ENCODE measurements around the gene ZC3H6.

Gene ZC3H6

GRCh38 chr2:112268547-112268946 is 6.8 kb upstream of the ZC3H6 start:
- no peaks in the 10 kb centered on the region for H3K4me1 ChIP-seq (ENCODE audit: control insufficient read depth, insufficient read depth, low read length)
- POLR2A ChIA-PET = no interaction called here
- no peak overlapping the region for H3K4me3 ChIP-seq (ENCODE audit: low read depth, low read length)
- TF ChIP-seq ZNF843 (tag by site-specific recombination; IDR thresholded peaks at IDR 0.05) = no peak
- no peak for TF ChIP-seq KLF10 (tag by site-specific recombination; IDR thresholded peaks at IDR 0.05)
- no peak for TF ChIP-seq ZNF391 (tag by site-specific recombination; IDR thresholded peaks at IDR 0.05; ENCODE audit: borderline replicate concordance, low read depth)
- TF ChIP-seq ZNF701 (tag by site-specific recombination; IDR thresholded peaks at IDR 0.05) = no peak
- TF ChIP-seq FEZF1 (tag by site-specific recombination; IDR thresholded peaks at IDR 0.05) = no peak
- TF ChIP-seq BCL11A (tag by site-specific recombination; IDR thresholded peaks at IDR 0.05; ENCODE audit: low read depth) = no peak
- TF ChIP-seq, protein P1, sequence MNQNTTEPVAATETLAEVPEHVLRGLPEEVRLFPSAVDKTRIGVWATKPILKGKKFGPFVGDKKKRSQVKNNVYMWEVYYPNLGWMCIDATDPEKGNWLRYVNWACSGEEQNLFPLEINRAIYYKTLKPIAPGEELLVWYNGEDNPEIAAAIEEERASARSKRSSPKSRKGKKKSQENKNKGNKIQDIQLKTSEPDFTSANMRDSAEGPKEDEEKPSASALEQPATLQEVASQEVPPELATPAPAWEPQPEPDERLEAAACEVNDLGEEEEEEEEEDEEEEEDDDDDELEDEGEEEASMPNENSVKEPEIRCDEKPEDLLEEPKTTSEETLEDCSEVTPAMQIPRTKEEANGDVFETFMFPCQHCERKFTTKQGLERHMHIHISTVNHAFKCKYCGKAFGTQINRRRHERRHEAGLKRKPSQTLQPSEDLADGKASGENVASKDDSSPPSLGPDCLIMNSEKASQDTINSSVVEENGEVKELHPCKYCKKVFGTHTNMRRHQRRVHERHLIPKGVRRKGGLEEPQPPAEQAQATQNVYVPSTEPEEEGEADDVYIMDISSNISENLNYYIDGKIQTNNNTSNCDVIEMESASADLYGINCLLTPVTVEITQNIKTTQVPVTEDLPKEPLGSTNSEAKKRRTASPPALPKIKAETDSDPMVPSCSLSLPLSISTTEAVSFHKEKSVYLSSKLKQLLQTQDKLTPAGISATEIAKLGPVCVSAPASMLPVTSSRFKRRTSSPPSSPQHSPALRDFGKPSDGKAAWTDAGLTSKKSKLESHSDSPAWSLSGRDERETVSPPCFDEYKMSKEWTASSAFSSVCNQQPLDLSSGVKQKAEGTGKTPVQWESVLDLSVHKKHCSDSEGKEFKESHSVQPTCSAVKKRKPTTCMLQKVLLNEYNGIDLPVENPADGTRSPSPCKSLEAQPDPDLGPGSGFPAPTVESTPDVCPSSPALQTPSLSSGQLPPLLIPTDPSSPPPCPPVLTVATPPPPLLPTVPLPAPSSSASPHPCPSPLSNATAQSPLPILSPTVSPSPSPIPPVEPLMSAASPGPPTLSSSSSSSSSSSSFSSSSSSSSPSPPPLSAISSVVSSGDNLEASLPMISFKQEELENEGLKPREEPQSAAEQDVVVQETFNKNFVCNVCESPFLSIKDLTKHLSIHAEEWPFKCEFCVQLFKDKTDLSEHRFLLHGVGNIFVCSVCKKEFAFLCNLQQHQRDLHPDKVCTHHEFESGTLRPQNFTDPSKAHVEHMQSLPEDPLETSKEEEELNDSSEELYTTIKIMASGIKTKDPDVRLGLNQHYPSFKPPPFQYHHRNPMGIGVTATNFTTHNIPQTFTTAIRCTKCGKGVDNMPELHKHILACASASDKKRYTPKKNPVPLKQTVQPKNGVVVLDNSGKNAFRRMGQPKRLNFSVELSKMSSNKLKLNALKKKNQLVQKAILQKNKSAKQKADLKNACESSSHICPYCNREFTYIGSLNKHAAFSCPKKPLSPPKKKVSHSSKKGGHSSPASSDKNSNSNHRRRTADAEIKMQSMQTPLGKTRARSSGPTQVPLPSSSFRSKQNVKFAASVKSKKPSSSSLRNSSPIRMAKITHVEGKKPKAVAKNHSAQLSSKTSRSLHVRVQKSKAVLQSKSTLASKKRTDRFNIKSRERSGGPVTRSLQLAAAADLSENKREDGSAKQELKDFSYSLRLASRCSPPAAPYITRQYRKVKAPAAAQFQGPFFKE (tag by site-specific recombination; IDR thresholded peaks at IDR 0.05; ENCODE audit: borderline replicate concordance) = no peak
- no peak for TF ChIP-seq ZBTB48 (tag by site-specific recombination; IDR thresholded peaks at IDR 0.05)
- TF ChIP-seq ZNF664 (tag by site-specific recombination; IDR thresholded peaks at IDR 0.05) = no peak
- no peak for TF ChIP-seq ZNF707 (tag by site-specific recombination; IDR thresholded peaks at IDR 0.05)
- no peak for TF ChIP-seq ZXDB (tag by site-specific recombination; IDR thresholded peaks at IDR 0.05)
- TF ChIP-seq, protein P2, sequence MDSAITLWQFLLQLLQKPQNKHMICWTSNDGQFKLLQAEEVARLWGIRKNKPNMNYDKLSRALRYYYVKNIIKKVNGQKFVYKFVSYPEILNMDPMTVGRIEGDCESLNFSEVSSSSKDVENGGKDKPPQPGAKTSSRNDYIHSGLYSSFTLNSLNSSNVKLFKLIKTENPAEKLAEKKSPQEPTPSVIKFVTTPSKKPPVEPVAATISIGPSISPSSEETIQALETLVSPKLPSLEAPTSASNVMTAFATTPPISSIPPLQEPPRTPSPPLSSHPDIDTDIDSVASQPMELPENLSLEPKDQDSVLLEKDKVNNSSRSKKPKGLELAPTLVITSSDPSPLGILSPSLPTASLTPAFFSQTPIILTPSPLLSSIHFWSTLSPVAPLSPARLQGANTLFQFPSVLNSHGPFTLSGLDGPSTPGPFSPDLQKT (IDR thresholded peaks at IDR 0.05; ENCODE audit: borderline replicate concordance, low read depth, low read length) = no peak
- TF ChIP-seq WT1 (tag by site-specific recombination; IDR thresholded peaks at IDR 0.05) = no peak
- TF ChIP-seq GLIS2 (tag by site-specific recombination; IDR thresholded peaks at IDR 0.05) = no peak
- no peak for TF ChIP-seq ZNF658 (tag by site-specific recombination; IDR thresholded peaks at IDR 0.05)
- no peak for TF ChIP-seq ZNF394 (tag by site-specific recombination; IDR thresholded peaks at IDR 0.05; ENCODE audit: borderline replicate concordance)
- TF ChIP-seq ZBTB49 (tag by site-specific recombination; IDR thresholded peaks at IDR 0.05; ENCODE audit: low read depth) = no peak
- TF ChIP-seq, protein P3, sequence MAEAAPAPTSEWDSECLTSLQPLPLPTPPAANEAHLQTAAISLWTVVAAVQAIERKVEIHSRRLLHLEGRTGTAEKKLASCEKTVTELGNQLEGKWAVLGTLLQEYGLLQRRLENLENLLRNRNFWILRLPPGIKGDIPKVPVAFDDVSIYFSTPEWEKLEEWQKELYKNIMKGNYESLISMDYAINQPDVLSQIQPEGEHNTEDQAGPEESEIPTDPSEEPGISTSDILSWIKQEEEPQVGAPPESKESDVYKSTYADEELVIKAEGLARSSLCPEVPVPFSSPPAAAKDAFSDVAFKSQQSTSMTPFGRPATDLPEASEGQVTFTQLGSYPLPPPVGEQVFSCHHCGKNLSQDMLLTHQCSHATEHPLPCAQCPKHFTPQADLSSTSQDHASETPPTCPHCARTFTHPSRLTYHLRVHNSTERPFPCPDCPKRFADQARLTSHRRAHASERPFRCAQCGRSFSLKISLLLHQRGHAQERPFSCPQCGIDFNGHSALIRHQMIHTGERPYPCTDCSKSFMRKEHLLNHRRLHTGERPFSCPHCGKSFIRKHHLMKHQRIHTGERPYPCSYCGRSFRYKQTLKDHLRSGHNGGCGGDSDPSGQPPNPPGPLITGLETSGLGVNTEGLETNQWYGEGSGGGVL (tag by site-specific recombination; IDR thresholded peaks at IDR 0.05) = no peak
- TF ChIP-seq ZNF704 (tag by site-specific recombination; IDR thresholded peaks at IDR 0.05) = no peak
- CTCF ChIA-PET = interaction anchor here (1.5 kb wide), 1 partner anchor 9 kb away, joined by 4 read pairs; no protein-coding TSS in a partner anchor
- H3K36me3 ChIP-seq (ENCODE audit: control insufficient read depth in 2 of 2, insufficient read depth in 1 of 2, low read length in 2 of 2) = no peaks in the 10 kb centered on the region
- no peak overlapping the region for H3K27ac ChIP-seq (ENCODE audit: extremely low read depth, low read depth, low read length)
- no peaks in the 10 kb centered on the region; the same call in 1 of the 2 replicates for H3K9me3 ChIP-seq (ENCODE audit: control insufficient read depth, insufficient read depth, low read depth, low read length)

Data from HEK293 (cell line).